Measurements from ENCODE around the gene HSP90B1.
A peak's percentile ranks its signal among the peaks of the same experiment; 100 is the strongest.

HSP90B1 gene

DNA sequence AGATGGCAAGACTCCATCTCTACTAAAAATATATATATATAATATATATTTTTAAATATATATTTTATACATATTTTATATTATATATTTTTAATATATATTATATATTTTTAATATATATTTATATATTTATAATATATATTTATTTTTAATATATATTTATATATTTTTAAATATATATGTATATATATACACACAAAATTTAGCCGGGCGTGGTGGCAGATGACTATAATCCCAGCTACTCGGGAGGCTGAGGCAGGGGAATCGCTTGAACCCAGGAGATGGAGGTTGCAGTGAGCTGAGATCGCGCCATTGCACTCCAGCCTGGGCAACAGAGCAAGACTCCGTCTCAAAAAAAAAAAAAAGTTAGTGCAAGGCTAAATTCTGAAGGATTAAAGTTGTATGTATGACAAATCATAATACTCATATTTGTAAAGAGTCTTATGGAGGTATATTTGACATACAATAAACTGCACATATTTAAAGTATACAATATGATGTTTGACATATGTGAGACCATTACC lies 27.7 kb downstream of the HSP90B1 start:
- TF ChIP-seq, protein P1, sequence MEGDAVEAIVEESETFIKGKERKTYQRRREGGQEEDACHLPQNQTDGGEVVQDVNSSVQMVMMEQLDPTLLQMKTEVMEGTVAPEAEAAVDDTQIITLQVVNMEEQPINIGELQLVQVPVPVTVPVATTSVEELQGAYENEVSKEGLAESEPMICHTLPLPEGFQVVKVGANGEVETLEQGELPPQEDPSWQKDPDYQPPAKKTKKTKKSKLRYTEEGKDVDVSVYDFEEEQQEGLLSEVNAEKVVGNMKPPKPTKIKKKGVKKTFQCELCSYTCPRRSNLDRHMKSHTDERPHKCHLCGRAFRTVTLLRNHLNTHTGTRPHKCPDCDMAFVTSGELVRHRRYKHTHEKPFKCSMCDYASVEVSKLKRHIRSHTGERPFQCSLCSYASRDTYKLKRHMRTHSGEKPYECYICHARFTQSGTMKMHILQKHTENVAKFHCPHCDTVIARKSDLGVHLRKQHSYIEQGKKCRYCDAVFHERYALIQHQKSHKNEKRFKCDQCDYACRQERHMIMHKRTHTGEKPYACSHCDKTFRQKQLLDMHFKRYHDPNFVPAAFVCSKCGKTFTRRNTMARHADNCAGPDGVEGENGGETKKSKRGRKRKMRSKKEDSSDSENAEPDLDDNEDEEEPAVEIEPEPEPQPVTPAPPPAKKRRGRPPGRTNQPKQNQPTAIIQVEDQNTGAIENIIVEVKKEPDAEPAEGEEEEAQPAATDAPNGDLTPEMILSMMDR (IDR thresholded peaks at IDR 0.05; ENCODE audit: low read depth, low read length, missing control alignments), result no peak
- peak overlapping the region; percentile 87; the same call in 1 of the 2 replicates for H3K4me3 ChIP-seq (ENCODE audit: low read depth, low read length)
- no peak for DNase-seq (ENCODE audit: low read depth)

GRCh38 chr12:103958621-103959020 lies 28.4 kb downstream of the HSP90B1 start:
- no peak overlapping the region for H3K4me3 ChIP-seq (ENCODE audit: low read depth, low read length)
- DNase-seq (ENCODE audit: low read depth), result no peak
- TF ChIP-seq, protein P1 (IDR thresholded peaks at IDR 0.05; ENCODE audit: low read depth, low read length, missing control alignments), result no peak

GRCh38 chr12:103960616-103961227 lies 30.5 kb downstream of the HSP90B1 start:
- TF ChIP-seq, protein P1 (IDR thresholded peaks at IDR 0.05; ENCODE audit: low read depth, low read length, missing control alignments), result no peak
- no peak for DNase-seq (ENCODE audit: low read depth)
- no peak overlapping the region for H3K4me3 ChIP-seq (ENCODE audit: low read depth, low read length)

- TF ChIP-seq, protein P1 (IDR thresholded peaks at IDR 0.05; ENCODE audit: low read depth, low read length, missing control alignments), result no peak
- H3K4me3 ChIP-seq (ENCODE audit: low read depth, low read length), result no peak overlapping the region
- no peak for DNase-seq (ENCODE audit: low read depth)
These were observed 32.3 kb downstream of the HSP90B1 start for GRCh38 chr12:103962493-103962892.

DNA sequence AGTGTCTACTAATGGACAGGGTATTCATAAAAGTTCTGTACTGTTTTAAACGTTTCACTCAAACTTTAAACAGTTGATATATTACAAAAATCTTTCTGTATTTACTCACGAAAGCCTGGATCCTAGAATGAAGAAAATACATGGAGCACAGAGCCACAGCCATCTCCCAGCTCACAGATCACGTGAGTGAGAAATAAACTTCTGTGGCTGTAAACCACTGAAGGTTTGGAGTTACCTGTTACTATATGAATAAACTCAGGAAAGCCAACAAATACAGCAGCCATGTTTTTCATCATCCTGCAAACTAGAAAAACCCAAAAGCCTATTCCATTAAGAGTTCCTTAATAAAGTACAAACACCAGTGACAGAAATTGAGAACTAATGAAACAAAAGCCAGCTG lies 34.6 kb downstream of the HSP90B1 start:
- peak overlapping the region; percentile 92 for H3K4me3 ChIP-seq (ENCODE audit: low read depth, low read length)
- DNase-seq (ENCODE audit: low read depth), result no peak
- TF ChIP-seq, protein P1 (IDR thresholded peaks at IDR 0.05; ENCODE audit: low read depth, low read length, missing control alignments), result no peak

- peak overlapping the region; percentile 92 for H3K4me3 ChIP-seq (ENCODE audit: low read depth, low read length)
- no peak for DNase-seq (ENCODE audit: low read depth)
- TF ChIP-seq, protein P1 (IDR thresholded peaks at IDR 0.05; ENCODE audit: low read depth, low read length, missing control alignments), result no peak
These were observed 35.0 kb downstream of the HSP90B1 start for GRCh38 chr12:103965255-103965589.

Measured in GM12864 (cell line).